ENCODE results near the gene LEMD3. TPM values are rescaled to one million over a fixed set of nuclear protein-coding genes. Genes with fewer than 3 reads are reported as not detected.

Gene LEMD3
- total RNA-seq, 1 donor from 2014 or later: 25.5 TPM

DNA sequence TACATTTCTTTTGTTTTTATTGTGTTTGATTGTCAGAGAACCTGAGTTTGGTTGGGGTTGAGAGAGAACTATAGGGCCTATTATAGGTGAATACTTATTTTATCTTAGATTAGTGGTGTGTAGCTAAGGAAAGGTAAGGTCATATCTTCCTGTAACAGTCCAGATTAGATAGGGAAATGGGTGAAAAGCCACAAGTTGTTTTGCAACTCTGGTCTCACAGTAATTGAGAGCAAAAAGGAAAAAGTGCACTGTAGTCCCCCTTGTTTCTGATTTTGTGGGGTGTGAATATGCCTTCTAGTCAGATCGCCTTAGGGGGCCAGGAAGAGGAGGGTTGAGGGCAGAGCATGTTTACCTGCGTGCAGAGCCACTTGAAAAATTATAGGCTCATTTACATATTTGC, 118.0 kb downstream of the LEMD3 start:
- no peaks in the 10 kb centered on the region for H3K36me3 ChIP-seq (ENCODE audit: control insufficient read depth, insufficient read depth, low read length)
- no peak overlapping the region for H3K4me3 ChIP-seq (ENCODE audit: low read depth, low read length)
- TF ChIP-seq, protein P1, sequence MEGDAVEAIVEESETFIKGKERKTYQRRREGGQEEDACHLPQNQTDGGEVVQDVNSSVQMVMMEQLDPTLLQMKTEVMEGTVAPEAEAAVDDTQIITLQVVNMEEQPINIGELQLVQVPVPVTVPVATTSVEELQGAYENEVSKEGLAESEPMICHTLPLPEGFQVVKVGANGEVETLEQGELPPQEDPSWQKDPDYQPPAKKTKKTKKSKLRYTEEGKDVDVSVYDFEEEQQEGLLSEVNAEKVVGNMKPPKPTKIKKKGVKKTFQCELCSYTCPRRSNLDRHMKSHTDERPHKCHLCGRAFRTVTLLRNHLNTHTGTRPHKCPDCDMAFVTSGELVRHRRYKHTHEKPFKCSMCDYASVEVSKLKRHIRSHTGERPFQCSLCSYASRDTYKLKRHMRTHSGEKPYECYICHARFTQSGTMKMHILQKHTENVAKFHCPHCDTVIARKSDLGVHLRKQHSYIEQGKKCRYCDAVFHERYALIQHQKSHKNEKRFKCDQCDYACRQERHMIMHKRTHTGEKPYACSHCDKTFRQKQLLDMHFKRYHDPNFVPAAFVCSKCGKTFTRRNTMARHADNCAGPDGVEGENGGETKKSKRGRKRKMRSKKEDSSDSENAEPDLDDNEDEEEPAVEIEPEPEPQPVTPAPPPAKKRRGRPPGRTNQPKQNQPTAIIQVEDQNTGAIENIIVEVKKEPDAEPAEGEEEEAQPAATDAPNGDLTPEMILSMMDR (IDR thresholded peaks at IDR 0.05; ENCODE audit: insufficient read depth, low read length, poor library complexity, severe bottlenecking): no peak
- H3K27me3 ChIP-seq (ENCODE audit: control insufficient read depth, insufficient read depth, low read length): no peaks in the 10 kb centered on the region
- DNase-seq (ENCODE audit: low read depth): no peak

DNA sequence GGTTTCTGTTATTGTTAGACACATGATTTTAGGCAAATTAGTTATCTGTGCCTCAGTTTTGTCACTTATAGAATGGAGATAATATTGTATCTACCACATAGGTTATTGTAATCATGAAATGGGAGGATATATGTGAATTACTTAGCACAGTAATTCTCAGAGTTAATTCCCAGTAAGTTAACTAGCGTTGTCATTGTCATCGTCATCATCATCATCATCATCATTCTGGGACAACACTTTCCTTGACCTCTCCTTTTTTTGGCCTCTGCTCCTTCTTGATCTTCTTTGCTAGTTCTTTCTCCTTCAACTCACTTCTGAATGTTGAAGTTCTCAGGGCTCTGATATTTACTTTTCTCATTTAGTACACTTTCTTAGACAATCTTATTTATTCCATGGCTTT, 122.9 kb downstream of the LEMD3 start:
- H3K27me3 ChIP-seq (ENCODE audit: control insufficient read depth, insufficient read depth, low read length): no peaks in the 10 kb centered on the region
- TF ChIP-seq, protein P1 (IDR thresholded peaks at IDR 0.05; ENCODE audit: insufficient read depth, low read length, poor library complexity, severe bottlenecking): no peak
- no peaks in the 10 kb centered on the region for H3K36me3 ChIP-seq (ENCODE audit: control insufficient read depth, insufficient read depth, low read length)
- DNase-seq (ENCODE audit: low read depth): no peak
- no peak overlapping the region for H3K4me3 ChIP-seq (ENCODE audit: low read depth, low read length)

DNA sequence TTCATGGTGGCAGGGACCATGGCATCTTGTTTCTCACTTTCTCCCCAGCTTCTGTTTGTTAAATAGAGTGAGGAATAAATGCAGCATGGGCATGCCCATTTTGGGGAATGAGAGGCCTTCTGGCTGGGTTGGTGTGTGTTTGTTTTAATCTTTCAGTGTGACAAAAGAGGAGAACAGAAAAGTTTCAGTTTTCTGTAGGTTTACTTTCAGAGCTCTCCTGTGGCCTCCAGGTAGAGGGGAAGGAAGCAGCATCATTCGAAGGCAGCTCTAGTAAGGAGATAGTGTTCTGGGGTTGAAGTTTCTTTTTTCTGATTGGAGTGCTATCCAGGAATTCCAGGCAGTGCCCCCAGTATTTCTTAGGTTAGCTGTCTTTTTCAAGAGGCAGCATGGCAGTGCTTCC, 124.4 kb downstream of the LEMD3 start:
- no peaks in the 10 kb centered on the region for H3K27me3 ChIP-seq (ENCODE audit: control insufficient read depth, insufficient read depth, low read length)
- no peak overlapping the region for H3K4me3 ChIP-seq (ENCODE audit: low read depth, low read length)
- no peak for DNase-seq (ENCODE audit: low read depth)
- TF ChIP-seq, protein P1 (IDR thresholded peaks at IDR 0.05; ENCODE audit: insufficient read depth, low read length, poor library complexity, severe bottlenecking): no peak
- H3K36me3 ChIP-seq (ENCODE audit: control insufficient read depth, insufficient read depth, low read length): no peaks in the 10 kb centered on the region

DNA sequence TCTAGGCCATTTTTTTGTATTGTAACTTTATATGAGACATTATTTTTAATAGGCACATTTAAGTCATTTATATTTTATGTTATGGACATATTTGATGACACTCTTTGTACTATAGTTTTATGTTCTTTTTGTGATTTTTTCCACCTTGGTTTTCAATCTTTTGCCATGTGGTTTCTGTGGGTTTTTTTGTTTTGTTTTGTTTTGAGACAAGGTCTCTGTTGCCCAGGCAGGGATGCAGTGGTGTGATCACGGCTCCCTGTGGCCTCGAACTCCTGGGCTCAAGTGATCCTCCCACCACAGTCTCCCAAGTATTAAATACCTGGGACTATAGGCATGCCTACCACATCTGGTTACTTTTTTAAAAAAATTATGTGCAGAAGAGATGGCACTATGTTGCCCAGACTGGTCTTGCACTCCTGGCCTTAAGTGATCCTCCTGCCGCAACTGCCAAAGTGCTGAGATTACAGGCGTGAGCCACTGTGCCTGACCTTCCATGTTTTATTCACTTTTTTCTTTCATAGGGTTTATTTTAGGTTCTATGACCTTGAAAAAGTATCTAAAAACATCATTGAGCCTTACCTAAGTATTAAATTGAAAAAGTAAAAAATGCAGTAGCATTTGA, 125.4 kb downstream of the LEMD3 start:
- no peaks in the 10 kb centered on the region for H3K36me3 ChIP-seq (ENCODE audit: control insufficient read depth, insufficient read depth, low read length)
- no peaks in the 10 kb centered on the region for H3K27me3 ChIP-seq (ENCODE audit: control insufficient read depth, insufficient read depth, low read length)
- no peak overlapping the region for H3K4me3 ChIP-seq (ENCODE audit: low read depth, low read length)
- TF ChIP-seq, protein P1 (IDR thresholded peaks at IDR 0.05; ENCODE audit: insufficient read depth, low read length, poor library complexity, severe bottlenecking): no peak
- no peak for DNase-seq (ENCODE audit: low read depth)

DNA sequence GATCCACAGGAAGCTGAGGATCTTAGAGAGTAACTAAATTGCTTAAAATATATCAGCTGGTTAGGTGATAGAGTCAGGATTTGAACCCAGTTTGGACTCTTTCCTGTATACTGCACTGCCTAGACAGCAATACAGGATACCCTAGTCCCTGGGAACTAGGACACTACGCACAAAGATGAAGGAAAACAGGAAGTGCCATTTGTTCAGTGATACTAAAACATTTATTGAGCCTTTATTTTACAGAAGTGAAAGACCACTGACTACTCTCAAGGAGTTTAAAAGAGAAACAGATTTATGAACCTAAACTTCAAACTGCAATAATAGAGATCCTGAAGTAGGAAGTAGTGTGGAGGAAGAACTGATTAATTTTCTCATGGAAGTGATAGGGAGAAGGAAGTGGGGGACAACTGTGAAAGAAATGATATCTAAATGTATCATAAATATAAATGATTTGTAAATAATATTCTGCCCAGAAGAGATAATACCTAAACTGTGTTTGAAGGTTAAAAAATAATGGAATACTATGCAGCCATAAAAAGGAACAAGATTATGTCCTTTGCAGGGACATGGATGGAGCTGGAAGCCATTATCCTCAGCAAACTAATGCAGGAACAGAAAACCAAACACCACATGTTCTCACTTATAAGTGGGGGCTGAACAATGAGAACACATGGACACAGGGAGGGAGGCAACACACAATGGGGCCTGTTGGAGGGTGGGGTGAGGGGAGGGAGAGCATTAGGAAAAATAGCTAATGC, 127.3 kb downstream of the LEMD3 start:
- no peaks in the 10 kb centered on the region for H3K36me3 ChIP-seq (ENCODE audit: control insufficient read depth, insufficient read depth, low read length)

More for the DNA sequence above, 127.3 kb downstream of the LEMD3 start:
- TF ChIP-seq, protein P1 (IDR thresholded peaks at IDR 0.05; ENCODE audit: insufficient read depth, low read length, poor library complexity, severe bottlenecking): no peak
- no peaks in the 10 kb centered on the region for H3K27me3 ChIP-seq (ENCODE audit: control insufficient read depth, insufficient read depth, low read length)
- DNase-seq (ENCODE audit: low read depth): no peak
- no peak overlapping the region for H3K4me3 ChIP-seq (ENCODE audit: low read depth, low read length)

Other genes starting within 250 kb of the LEMD3 start
- gene WIF1, start 48.3 kb upstream of the LEMD3 start, total RNA-seq: not detected in 2 replicates
- 17.8 and 18.3 TPM in 2 replicates for gene MSRB3, start 109.1 kb downstream of the LEMD3 start, total RNA-seq